Measurements from ENCODE around the gene MTHFR.

DNA sequence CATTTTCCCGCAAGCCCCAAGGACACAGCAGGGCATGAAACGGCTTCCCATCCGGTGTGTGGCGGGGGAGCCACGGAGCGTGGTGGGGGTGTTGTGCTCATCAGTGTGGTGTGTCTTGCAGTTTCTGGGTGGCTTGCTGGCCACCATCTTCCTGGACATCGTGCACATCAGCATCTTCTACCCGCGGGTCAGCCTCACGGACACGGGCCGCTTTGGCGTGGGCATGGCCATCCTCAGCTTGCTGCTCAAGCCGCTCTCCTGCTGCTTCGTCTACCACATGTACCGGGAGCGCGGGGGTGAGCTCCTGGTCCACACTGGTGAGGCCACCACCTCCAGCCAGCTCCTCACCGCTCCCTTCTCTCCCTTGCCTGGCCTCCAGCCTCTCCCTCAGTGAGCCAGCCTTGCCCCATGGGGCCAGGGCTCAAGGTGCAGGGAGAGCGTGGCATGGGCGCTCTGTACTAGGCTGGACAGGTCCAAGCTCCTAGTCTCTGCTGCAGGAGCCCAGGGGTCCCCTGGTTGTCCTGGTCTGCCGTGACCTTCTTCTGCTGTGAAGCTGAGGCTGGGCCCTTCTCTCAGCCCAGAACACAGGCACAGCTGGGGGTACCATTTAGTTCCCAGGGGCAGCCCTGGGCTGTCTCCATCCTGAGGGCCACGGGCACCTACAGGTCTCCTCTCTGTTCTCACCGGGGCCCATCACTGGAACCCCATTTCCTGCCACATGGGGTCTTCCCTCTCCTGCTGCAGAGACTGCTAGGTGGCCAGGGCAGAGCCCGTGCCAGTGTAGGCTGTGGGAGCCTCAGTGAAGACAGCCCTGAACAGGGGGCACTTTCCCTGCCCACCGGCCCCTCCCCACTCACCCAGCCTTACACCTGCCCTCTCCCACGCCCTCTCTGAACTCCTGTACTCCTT is 57.2 kb downstream of the MTHFR start:
- no peak for TF ChIP-seq RAD21 (IDR thresholded peaks at IDR 0.05; ENCODE audit: low read depth)
- no peak for TF ChIP-seq EP300 (IDR thresholded peaks at IDR 0.05; ENCODE audit: borderline replicate concordance)
- no peak for TF ChIP-seq YY1 (IDR thresholded peaks at IDR 0.05; ENCODE audit: low read depth)
- no peak for TF ChIP-seq CEBPB (IDR thresholded peaks at IDR 0.05)
